Naive thymus-derived CD4-positive, alpha-beta T cell (primary cell): Measurements from ENCODE around the gene LYRM7. TPM values are rescaled to one million over a fixed set of nuclear protein-coding genes. Genes with fewer than 3 reads are reported as not detected.

Experiments
- ATAC-seq: fragments of 150-1000 bp; cut with Tn5 transposase; 2 replicates; pipeline ENCODE4 v1.10.0; 2021; ENCODE audit warnings: mild to moderate bottlenecking, moderate library complexity
- CTCF ChIA-PET: fragments of 350-600 bp; sonication (Branson Sonifier 250); formaldehyde crosslinking; loops from one replicate; lab custom pipeline; 2021; ENCODE audit warnings: antibody characterized with exemption; lab: Charles Lee
- POLR2A ChIA-PET: fragments of 350-600 bp; sonication (Branson Sonifier 250); formaldehyde crosslinking; loops from one replicate; lab custom pipeline; 2021; ENCODE audit warnings: antibody characterized with exemption, inconsistent platforms; lab: Charles Lee
- DNase-seq, 9 donors: peaks; one replicate each; pipeline versions ENCODE4 v3.0.0 to v3.0.0-alpha.2; 2020 to 2022; ENCODE audit warnings: mixed read lengths in 1 of 9
- H3K27ac ChIP-seq: one replicate; pipeline ENCODE4 v1.7.0; 2013; ENCODE audit warnings: mild to moderate bottlenecking, low read depth, low read length, moderate library complexity
- H3K27me3 ChIP-seq, 2 donors: one replicate each; pipeline ENCODE4 v1.7.0; 2013; ENCODE audit warnings: low read length in 2 of 2, mild to moderate bottlenecking in 2 of 2, moderate library complexity in 2 of 2; ENCODE audit not compliant: control insufficient read depth in 2 of 2, insufficient read depth in 2 of 2
- H3K36me3 ChIP-seq, 3 experiments: 1 replicate in 2 of 3; 2 replicates in 1 of 3; pipeline ENCODE4 v1.7.0; 2013; ENCODE audit warnings: low read length in 3 of 3, mild to moderate bottlenecking in 3 of 3, moderate library complexity in 1 of 3; ENCODE audit not compliant: insufficient read depth in 3 of 3, control insufficient read depth in 2 of 3
- H3K4me1 ChIP-seq, 2 donors: one replicate each; pipeline ENCODE4 v1.7.0; 2013; ENCODE audit warnings: low read length in 2 of 2, mild to moderate bottlenecking in 2 of 2, moderate library complexity in 1 of 2; ENCODE audit not compliant: control insufficient read depth in 2 of 2, insufficient read depth in 2 of 2
- H3K4me3 ChIP-seq: 2 replicates; pipeline ENCODE4 v1.7.0; 2013; ENCODE audit warnings: mild to moderate bottlenecking, low read length
- H3K9me3 ChIP-seq, 3 experiments: 1 replicate in 2 of 3; 2 replicates in 1 of 3; pipeline ENCODE4 v1.7.0; 2013; ENCODE audit warnings: low read length in 3 of 3; ENCODE audit not compliant: control insufficient read depth in 2 of 3
- H3K27ac Mint-ChIP-seq, 9 donors: one replicate each; pipeline ENCODE4 v1.8.0; 2020 to 2022; ENCODE audit warnings: mixed read lengths in 9 of 9, mild to moderate bottlenecking in 8 of 9, moderate library complexity in 5 of 9, inconsistent platforms in 2 of 9
- H3K27me3 Mint-ChIP-seq, 5 donors: one replicate each; pipeline ENCODE4 v1.8.0; 2021 to 2022; ENCODE audit warnings: mixed read lengths in 5 of 5, mild to moderate bottlenecking in 1 of 5
- H3K36me3 Mint-ChIP-seq, 5 donors: one replicate each; pipeline ENCODE4 v1.8.0; 2020 to 2022; ENCODE audit warnings: mixed read lengths in 5 of 5, mild to moderate bottlenecking in 3 of 5, inconsistent platforms in 1 of 5
- H3K4me1 Mint-ChIP-seq, 7 donors: one replicate each; pipeline ENCODE4 v1.8.0; 2020 to 2022; ENCODE audit warnings: mixed read lengths in 7 of 7, mild to moderate bottlenecking in 3 of 7, inconsistent platforms in 1 of 7
- H3K4me3 Mint-ChIP-seq, 10 donors: one replicate each; pipeline ENCODE4 v1.8.0; 2020 to 2022; ENCODE audit warnings: mild to moderate bottlenecking in 10 of 10, mixed read lengths in 10 of 10, moderate library complexity in 6 of 10, inconsistent platforms in 2 of 10
- H3K9me3 Mint-ChIP-seq, 11 donors: one replicate each; pipeline ENCODE4 v1.8.0; 2020 to 2022; ENCODE audit warnings: mixed read lengths in 11 of 11, mild to moderate bottlenecking in 4 of 11, inconsistent platforms in 1 of 11, moderate library complexity in 1 of 11
- intact Hi-C, 2 donors: fragments of 100-400 bp; cut with micrococcal nuclease; formaldehyde crosslinking; loops; one replicate each; pipeline ENCODE4 v1.15.1; 2023
- polyA plus RNA-seq, 2 donors: library from polyadenylated mRNA; unstranded; fragments of 300-500 nt; fragmentation: Illumina TruSeq; gene quantifications; one replicate each; pipeline ENCODE4 v1.2.3, GENCODE V29; 2021
- total RNA-seq, 6 experiments: library from RNA in 5 of 6; stranded (reverse) in 5 of 6; gene quantifications; 1 replicate in 5 of 6; 2 replicates in 1 of 6; pipeline ENCODE4 v1.2.3 and lab custom pipeline; 2021 to 2026

LYRM7 gene
- total and polyA plus RNA-seq, 7 experiments from 2014 or later, result 3.6 to 18.8 (median 11.8) TPM

DNA sequence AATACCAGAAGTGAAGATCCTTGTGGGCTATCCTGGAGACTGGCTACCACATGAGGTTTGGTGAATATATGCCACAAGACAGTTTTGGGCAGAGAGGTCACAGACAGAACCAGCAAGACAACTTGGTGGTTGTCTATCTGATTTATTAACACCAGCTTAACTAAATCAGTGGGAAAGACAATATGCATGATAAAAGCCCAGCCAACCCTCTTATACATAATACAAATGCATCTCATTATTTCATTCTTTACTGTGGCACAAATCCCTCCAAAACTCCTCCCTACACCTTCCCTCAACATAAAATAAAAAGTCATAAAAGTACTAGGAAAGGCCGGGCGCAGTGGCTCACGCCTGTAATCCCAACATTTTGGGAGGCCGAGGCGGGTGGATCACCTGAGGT is 13.8 kb upstream of the LYRM7 start:
- no peak overlapping the region for H3K4me3 Mint-ChIP-seq
- H3K9me3 Mint-ChIP-seq, result peaks cover 0 to 11% (median 0%) of the 10 kb centered on the region in 11 donors
- ATAC-seq, result no peak
- CTCF ChIA-PET, result no interaction called here
- H3K36me3 ChIP-seq, result peaks cover 7 to 36% (median 15%) of the 10 kb centered on the region in 3 experiments
- POLR2A ChIA-PET, result interaction anchor here (1.5 kb wide), 1 partner anchor 235 kb away, joined by 3 read pairs; no protein-coding TSS in a partner anchor
- no peak overlapping the region for H3K4me3 ChIP-seq
- peaks cover 0 to 15% of the 10 kb centered on the region in 2 donors for H3K4me1 ChIP-seq
- peaks cover 8 to 49% (median 40%) of the 10 kb centered on the region in 5 donors for H3K36me3 Mint-ChIP-seq
- no peak overlapping the region for H3K27ac ChIP-seq
- no peak for DNase-seq
- H3K27me3 Mint-ChIP-seq, result no peaks in the 10 kb centered on the region
- peaks cover 11 to 54% (median 39%) of the 10 kb centered on the region in 7 donors for H3K4me1 Mint-ChIP-seq
- peak overlapping the region in 4 of 9 donors; percentile 20 to 67 (median 44) for H3K27ac Mint-ChIP-seq
- intact Hi-C loops, result no loop called here
- no peaks in the 10 kb centered on the region for H3K27me3 ChIP-seq
- H3K9me3 ChIP-seq, result no peaks in the 10 kb centered on the region

DNA sequence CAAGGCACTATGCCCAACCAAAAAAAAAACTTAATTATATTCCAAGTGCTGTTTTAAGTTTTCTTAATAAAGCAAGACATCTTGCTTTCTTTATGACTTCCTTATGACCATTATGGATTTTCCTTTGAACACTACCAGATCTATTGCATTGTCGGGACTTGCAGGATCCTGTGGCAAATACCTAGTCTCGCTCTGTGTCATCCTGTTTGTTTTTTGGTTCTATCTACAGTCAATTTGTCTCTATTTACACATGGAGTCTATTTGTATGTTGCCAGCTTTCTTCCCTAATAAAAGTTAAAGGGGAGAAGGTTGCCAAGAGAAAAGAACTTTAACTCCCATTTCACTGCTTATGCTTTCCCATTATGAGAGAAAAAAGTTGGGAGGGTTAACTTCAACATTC is 10.6 kb upstream of the LYRM7 start:
- peaks cover 19 to 80% (median 62%) of the 10 kb centered on the region in 7 donors for H3K4me1 Mint-ChIP-seq
- Histone ChIP-seq H3K27ac (no peak overlapping the region), H3K36me3 (peaks cover 11 to 41% (median 15%) of the 10 kb centered on the region in 3 experiments), H3K9me3 (no peaks in the 10 kb centered on the region), H3K4me1 (peaks cover 12 to 21% of the 10 kb centered on the region in 2 donors), H3K27me3 (no peaks in the 10 kb centered on the region), H3K4me3 (no peak overlapping the region)
- ChIA-PET CTCF (no interaction called here), POLR2A (no interaction called here)
- DNase-seq (no peak), ATAC-seq (no peak)
- intact Hi-C loops, result no loop called here
- peak overlapping the region in 3 of 10 donors; percentile 1 to 15 (median 11) for H3K4me3 Mint-ChIP-seq
- peaks cover 0 to 11% (median 0%) of the 10 kb centered on the region in 11 donors for H3K9me3 Mint-ChIP-seq
- peaks cover 8 to 59% (median 51%) of the 10 kb centered on the region in 5 donors for H3K36me3 Mint-ChIP-seq
- peak overlapping the region in 5 of 9 donors; percentile 4 to 71 (median 20) for H3K27ac Mint-ChIP-seq
- H3K27me3 Mint-ChIP-seq, result no peaks in the 10 kb centered on the region

- H3K27ac ChIP-seq, result peak overlapping the region; percentile 91
- ChIA-PET CTCF (interaction anchor here (0.5 to 2.0 kb wide), 10 partner anchors 8 to 256 kb away, joined by 3 to 11 read pairs (median 4); partner anchors contain the start of gene CDC42SE2), POLR2A (interaction anchor here (0.6 to 2.0 kb wide), 16 partner anchors 16 to 256 kb away, joined by 3 to 12 read pairs (median 4); partner anchors contain the start of gene CDC42SE2)
- H3K27ac Mint-ChIP-seq, result peak overlapping the region; percentile 92 to 98 (median 96)
- H3K27me3 ChIP-seq, result no peaks in the 10 kb centered on the region
- peak overlapping the region; percentile 97 for H3K4me3 ChIP-seq
- peaks cover 25 to 81% (median 62%) of the 10 kb centered on the region in 7 donors for H3K4me1 Mint-ChIP-seq
- DNase-seq, result no peak
- intact Hi-C loops, result loop anchor here (1.0 to 2.0 kb wide), 7 partner anchors 46 to 633 kb away; partner anchors contain the start of genes FNIP1 (in 1 of the 2) and RAPGEF6 (in 1 of the 2)
- peaks cover 11 to 39% (median 15%) of the 10 kb centered on the region in 3 experiments for H3K36me3 ChIP-seq
- no peaks in the 10 kb centered on the region for H3K9me3 ChIP-seq
- H3K36me3 Mint-ChIP-seq, result peaks cover 8 to 40% (median 37%) of the 10 kb centered on the region in 5 donors
- H3K27me3 Mint-ChIP-seq, result no peaks in the 10 kb centered on the region
- no peaks in the 10 kb centered on the region for H3K9me3 Mint-ChIP-seq
- ATAC-seq, result no peak
- peaks cover 12 to 21% of the 10 kb centered on the region in 2 donors for H3K4me1 ChIP-seq
- H3K4me3 Mint-ChIP-seq, result peak overlapping the region; percentile 90 to 98 (median 94)
These were observed 7.2 kb upstream of the LYRM7 start for GRCh38 chr5:131163276-131164119.

DNA sequence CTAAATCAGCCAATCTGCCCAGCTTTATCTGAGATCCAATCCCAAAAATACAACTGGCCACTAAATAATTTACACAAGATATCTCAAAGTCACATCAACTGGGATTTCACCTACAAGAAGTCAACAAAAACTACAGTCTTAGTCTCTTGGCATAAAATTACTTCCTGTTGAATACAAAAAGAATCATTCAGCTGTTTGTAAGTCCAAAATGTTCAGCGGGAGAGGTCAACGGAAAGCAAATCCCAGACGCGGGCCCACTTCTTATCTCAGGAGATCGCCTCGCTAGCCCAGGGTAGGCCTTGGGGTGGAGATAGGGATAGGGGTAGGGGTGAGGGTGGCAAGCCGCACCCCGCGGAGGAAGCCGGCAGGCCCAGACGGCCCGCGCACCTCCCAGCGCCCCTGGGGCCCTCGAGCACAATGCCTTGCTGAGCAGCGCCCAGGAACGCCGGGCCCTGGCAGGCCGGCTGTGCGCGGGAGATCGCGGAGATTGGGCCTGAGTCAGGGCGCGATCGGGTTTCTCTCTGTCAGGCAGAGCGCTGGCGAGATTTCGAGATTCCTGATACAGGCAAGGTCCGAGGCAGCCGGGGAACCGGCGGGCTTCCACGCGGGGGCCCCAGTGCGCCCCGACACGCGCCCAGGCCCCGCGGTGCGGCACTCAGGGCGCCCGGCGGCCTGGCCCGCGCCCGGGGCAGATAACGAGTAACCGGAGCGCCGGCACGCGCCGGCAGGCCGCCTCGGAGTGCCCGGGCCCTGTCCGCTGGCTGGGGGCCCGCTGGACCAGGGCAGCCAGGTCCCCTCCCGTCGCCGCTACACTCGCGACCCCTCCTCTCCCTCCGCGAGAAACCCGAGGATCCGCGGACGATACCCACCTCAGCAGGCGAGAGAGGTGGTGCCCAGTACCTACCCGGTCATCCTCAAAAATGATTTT is 6.3 kb upstream of the LYRM7 start:
- CTCF ChIA-PET, result interaction anchor here (0.5 to 2.0 kb wide), 9 partner anchors 9 to 221 kb away, joined by 3 to 11 read pairs (median 5); partner anchors contain the start of gene CDC42SE2
- Histone ChIP-seq H3K9me3 (no peaks in the 10 kb centered on the region), H3K4me3 (peak overlapping the region; percentile 97), H3K27me3 (no peaks in the 10 kb centered on the region), H3K4me1 (peaks cover 12 to 21% of the 10 kb centered on the region in 2 donors), H3K36me3 (peaks cover 5 to 29% (median 8%) of the 10 kb centered on the region in 3 experiments), H3K27ac (peak overlapping the region; percentile 91)
- Mint-ChIP-seq H3K27ac (peak overlapping the region; percentile 95 to 99 (median 98)), H3K4me1 (peaks cover 26 to 73% (median 60%) of the 10 kb centered on the region in 7 donors), H3K4me3 (peak overlapping the region; percentile 93 to 98 (median 97)), H3K9me3 (no peaks in the 10 kb centered on the region), H3K36me3 (peaks cover 4 to 30% (median 28%) of the 10 kb centered on the region in 5 donors), H3K27me3 (no peaks in the 10 kb centered on the region)
- peak; percentile 62 to 79 (median 75) for DNase-seq
- POLR2A ChIA-PET, result interaction anchor here (0.6 to 2.0 kb wide), 20 partner anchors 15 to 441 kb away, joined by 3 to 15 read pairs (median 4); partner anchors contain the start of gene CDC42SE2
- intact Hi-C loops, result loop anchor here (1.0 to 2.0 kb wide), 10 partner anchors 45 to 632 kb away; partner anchors contain the start of genes FNIP1 (in 1 of the 2) and RAPGEF6 (in 1 of the 2)
- ATAC-seq, result peak; percentile 83

GRCh38 chr5:131165119-131165727 is 5.5 kb upstream of the LYRM7 start, which contains the start of gene HINT1:
TSS of gene HINT1 (minus strand) at chr5:131165256. CDS start at chr5:131165205, 51 bp downstream.
- POLR2A ChIA-PET, result interaction anchor here (0.6 to 1.6 kb wide), 11 partner anchors 44 to 440 kb away, joined by 3 to 15 read pairs (median 5); partner anchors contain the start of gene CDC42SE2
- H3K4me1 Mint-ChIP-seq, result peaks cover 28 to 74% (median 61%) of the 10 kb centered on the region in 7 donors
- intact Hi-C loops, result loop anchor here (1.0 to 2.0 kb wide), 5 partner anchors 87 to 632 kb away; partner anchors contain the start of gene FNIP1 (in 1 of the 2)
- no peaks in the 10 kb centered on the region for H3K9me3 Mint-ChIP-seq
- peak within 1 kb of the TSS; percentile 93 to 98 (median 97) for H3K4me3 Mint-ChIP-seq
- H3K36me3 Mint-ChIP-seq, result peaks cover under 1 to 24% (median 20%) of the 10 kb centered on the region in 5 donors
- CTCF ChIA-PET, result interaction anchor here (0.6 to 1.2 kb wide), 6 partner anchors 44 to 231 kb away, joined by 3 to 7 read pairs (median 4); partner anchors contain the start of gene CDC42SE2
- Histone ChIP-seq H3K27me3 (no peaks in the 10 kb centered on the region), H3K4me1 (peaks cover 15 to 23% of the 10 kb centered on the region in 2 donors), H3K27ac (peak within 1 kb of the TSS; percentile 91), H3K9me3 (no peaks in the 10 kb centered on the region), H3K4me3 (peak within 1 kb of the TSS; percentile 97), H3K36me3 (peaks cover 5 to 22% (median 5%) of the 10 kb centered on the region in 3 experiments)
- DNase-seq (peak; percentile 86 to 98 (median 93)), ATAC-seq (peak; percentile 89)
- peak within 1 kb of the TSS; percentile 95 to 99 (median 98) for H3K27ac Mint-ChIP-seq
- H3K27me3 Mint-ChIP-seq, result no peaks in the 10 kb centered on the region
